ENCODE measurements around the gene KAT2B.

DNA sequence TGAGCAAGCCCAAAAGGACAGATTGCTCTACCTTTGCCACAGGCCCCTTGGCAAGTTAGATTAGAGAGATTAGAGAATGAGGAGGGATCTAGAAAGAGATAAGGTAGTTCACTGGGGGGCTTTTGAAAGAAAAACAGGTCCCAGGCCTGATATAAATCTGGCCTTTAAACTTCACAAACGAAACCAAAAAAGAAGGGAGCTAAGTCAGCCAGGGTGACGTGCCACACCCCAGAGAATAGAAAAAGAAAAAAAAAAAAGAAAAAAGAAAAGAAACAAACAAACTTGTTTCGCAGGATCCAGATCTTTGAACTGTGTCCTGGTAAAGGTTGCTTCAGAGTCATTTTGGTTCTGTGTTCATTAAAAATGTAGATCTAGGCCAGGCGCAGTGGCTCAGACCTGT, 3.6 kb downstream of the KAT2B start:
- no peak for TF ChIP-seq CTCF (IDR thresholded peaks at IDR 0.05)
- TF ChIP-seq POLR2A (IDR thresholded peaks at IDR 0.05) = no peak

All from thyroid gland (tissue), 4 donors.